HG03103 (cell line): Measurements from ENCODE around the gene SPATA6L.

Source experiments
- ATAC-seq: cut with Tn5 transposase; IDR thresholded peaks from one replicate; pipeline ENCODE4 v1.9.1; 2021; ENCODE audit warnings: low read depth; ENCODE audit not compliant: unreplicated experiment

Gene SPATA6L

DNA sequence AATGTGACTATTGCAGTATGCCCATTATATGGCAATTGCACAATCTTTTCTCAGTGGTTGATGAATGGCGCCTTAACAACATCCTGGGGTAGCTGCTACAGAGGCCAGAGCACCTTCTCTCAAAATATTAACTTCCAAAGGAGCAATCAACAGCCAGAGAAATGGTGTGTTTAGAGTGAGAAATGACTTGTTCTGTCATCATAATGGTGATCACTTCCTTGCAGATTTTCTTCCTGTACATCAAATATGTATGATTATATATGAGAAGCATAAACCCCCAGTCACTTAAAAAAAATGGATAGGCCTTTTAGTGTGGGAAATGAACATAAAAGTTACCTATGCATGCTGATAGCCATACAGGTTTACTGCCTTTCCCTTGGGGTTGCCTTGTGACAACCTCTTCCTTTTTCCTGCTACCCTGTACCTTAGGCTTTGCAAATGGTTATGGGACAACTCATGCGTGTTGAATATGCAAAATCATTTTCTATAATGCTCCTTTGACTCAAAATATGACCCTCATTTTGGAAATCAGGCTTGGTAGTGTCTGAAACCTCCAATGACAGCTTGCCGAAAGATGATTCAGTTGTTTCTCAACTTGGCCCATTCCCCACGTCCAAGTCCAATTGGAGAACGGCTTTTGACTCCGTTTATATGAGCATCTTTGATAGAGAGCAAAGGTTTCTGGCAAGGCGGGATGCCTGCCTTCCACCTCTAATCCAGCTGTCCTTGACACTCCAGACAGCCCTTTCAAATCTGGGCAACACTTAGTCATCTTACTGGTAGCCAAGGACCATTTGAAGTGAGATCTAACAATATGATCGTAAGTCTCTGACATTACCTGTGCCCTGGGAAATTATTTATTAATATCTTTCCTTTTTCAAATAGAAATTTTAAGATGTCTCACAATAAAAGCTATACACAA, 106.8 kb downstream of the SPATA6L start:
- peak; percentile 84 for ATAC-seq

DNA sequence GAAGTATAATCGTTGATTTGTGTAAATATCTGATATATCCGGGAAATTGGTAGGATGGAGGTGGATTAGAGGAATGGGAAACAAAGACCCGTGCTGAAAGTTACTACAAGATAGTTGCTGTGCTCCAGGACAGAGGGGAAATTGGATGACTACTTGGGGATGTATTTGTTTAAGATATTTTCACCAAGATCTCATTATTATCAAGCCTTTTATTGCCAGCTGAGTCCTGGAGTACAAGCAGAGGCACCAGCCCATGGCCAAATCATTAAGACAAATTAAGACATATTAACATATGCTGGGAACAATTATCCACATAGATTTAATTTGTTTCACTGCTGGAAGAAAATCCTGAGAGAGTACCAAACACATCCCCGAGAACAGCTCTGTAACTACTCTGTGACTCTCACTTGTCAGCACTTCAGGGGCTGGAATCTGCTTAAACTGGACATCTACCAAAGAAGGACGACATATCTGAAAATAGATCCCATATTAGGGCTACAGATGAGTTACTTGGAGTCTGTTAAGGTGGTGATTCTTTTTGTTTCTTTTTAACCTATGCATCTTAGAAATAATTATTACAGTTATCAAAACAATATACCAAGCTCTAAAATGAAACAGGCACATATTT, 107.8 kb downstream of the SPATA6L start:
- no peak for ATAC-seq

DNA sequence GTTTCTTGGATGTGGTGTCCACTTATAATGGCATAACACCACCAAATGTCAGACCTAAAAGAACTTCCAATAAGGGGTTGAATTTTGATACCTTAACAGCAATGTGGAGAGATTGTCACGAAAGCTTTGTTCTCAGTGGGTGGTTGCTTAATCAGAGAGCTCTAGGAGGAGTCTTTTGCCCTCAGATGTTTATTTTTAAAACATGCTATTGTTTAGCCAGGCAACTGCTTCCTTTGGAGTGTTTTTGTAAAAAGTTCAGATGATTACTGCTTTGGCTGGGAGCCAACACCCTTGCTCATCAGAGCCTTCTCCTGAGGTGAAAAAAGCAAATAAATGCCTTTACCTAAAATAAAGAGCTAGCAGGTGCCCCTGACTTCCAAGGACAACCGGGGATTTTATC, 111.0 kb downstream of the SPATA6L start:
- no peak for ATAC-seq

DNA sequence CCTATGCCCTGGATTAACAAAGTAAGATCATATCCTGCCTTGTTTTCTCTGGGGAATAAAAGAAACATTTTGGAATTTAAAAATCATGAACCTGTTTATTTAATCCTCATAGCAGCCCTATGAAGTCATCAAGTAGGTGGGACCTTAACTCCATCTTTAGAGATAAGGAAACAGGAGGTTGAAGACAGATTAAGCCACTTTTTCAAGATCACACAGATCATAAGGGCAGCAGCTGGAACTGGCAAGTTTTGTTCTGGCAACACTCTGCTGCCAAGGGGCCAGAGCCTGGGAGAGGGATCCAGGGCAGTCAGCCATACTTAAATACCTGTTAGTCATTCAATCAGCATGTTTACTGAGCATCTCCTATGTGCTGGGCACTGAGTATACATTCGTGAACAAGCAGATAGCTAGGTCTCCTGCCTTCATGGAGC, 112.3 kb downstream of the SPATA6L start:
- ATAC-seq: no peak

DNA sequence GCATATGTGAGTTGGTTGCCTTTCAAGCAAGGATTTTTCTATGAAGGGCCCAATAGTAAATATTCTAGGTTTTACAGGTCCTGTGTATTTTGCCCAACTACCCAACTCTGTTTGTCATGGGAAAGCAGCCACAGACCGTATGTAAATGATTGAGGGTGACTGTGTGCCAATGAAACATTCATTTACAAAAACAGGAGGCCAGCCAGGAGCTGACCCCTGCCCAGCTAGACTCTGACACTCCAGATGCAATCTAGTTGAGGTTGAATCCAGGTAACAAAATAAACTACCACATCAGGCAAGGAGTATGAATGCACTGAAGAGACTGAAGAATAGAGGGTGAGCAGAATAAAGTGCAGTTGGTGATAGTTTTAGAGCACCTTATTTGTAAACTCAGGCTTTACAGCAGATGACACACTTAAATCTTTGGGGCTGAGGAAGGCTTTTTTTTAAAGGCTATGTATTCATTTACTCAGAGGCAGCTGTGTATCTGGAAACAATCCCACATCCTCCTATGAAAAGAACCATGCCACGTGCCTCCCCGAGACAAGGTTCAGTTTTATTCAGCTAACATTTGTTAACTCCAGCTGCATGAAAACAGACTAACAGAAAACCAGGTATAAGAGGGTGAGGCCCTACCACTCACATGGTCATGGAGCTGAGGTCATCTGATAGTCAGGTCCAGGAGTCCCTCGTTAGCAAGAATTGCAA, 115.3 kb downstream of the SPATA6L start:
- ATAC-seq: no peak

DNA sequence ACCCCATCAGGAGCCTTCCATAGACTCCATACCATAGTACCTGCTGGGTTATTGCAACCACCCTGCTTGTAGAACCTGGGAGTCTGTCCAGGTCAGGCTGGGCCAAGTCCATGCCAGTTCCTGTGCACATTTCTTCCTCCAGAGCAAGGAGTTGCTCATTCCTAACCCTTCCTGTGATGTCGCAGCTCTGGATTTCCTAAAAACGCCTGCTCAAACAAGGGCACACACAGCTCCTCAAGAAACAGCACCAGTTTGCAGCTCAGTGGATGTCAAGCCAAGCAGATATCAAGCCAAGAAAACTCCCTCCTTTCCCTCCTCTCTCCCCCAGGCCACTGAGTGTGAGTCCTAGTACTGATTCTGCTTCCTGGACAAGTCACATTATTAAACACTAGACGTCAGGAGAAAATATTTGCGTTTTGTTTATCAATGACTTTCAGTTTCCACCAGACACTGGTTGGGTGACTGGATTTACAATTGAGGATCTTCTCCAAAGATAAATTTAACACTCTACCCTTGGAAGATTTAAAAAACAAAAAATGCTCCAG, 116.5 kb downstream of the SPATA6L start:
- ATAC-seq: no peak

DNA sequence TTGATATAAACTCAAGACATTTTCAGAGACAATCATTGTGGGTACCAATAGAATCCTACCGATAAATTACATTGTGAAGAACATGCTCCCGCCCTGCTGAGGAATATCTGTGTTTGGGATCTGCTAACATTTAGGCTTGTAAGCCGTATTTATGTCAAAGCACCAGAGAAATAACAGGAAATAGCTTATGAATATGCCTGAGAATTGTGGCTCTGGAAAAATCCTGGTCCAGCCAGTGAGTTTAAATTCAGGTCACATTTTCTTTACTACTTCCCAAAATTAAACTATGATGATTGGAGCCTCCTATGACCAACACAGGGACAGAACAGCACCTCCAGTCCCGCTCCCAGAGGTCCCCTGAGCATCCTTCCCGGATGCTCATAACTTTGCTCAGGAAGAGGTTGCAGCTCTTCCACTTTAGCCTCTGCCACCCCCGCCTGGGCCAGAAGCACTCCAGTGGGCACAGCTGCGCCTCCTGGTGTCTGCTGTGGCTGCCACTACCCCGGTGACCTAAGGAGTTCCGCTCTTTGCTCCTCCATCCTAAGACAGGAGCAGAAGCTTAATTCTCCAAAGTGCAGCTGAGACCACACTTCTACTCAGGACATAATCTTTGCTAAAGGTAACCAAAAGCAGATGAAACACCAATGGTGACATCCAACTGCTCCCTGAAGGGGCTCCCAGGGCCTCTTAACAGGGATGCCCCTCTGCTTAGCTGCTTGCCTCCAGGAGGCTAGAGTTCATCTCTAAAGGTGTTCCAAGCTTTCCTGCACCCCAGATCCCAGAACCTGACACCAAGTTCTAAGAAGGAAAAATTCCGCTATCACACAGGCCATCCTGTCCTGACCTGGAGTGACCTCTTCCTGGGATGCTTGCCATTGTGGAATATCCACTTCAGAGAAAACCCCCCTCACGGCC, 117.2 kb downstream of the SPATA6L start:
- no peak for ATAC-seq
